CD4-positive, alpha-beta T cell treated with Interleukin-4 for 1 hour (primary cell): ENCODE results near the gene SPATS2.
"Not testable (repeated sequence)": the region's sequence is repeated elsewhere in the genome, so short reads cannot be mapped to it uniquely, and the experiment has no call there.

Source experiments
- DNase-seq, 2 donors: peaks; one replicate each; pipeline ENCODE4 v3.0.0-alpha.2; 2020 to 2022

Gene SPATS2

GRCh38 chr12:49478949-49479664 is 111.8 kb downstream of the SPATS2 start:
- DNase-seq = no peak

DNA sequence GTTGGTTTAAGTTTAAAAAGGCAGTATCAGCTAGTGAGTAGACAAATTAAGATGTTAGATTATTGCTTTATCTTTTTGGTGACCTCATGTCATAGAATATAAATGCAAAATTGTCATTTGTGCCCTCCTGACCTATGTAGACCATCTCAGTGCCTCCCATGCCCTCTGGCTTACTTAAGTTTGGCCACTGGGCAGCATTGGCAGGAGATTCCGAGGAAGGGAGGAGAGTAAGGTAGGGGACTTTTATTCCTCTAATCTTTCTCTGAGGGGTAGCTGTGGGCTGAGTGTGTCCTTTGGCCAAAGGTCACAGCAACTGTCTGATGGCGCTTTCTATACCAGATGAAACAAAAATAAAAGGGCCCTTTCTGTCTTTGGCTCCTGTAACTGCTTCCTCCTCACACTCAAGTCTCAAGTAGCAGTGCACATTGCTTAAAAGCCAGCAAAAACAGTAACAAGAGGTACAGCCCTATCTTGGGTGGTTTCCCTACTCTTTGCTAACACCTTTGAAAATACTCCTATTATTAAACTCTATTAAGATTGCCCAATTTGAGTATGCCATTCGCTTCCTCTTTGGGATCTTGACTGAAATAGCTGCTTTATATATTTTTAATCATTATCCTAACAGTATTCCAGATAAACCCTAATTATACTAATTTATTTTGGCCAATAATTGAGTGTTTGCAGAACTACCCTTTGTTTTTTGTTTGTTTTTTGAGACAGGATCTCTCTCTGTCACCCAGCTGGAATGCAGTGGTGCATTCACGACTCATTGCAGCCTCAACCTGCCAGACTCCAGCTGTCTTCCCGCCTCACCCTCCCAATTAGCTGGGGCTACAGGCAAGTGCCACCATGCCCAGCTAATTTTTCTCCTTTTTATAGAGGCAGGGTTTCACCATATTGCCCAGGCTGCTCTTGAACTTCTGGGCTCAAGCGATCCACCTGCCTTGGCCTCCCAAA is 115.1 kb downstream of the SPATS2 start:
- DNase-seq = no peak

- DNase-seq = no peak
Observed at GRCh38 chr12:49483619-49484018, 116.4 kb downstream of the SPATS2 start.

- no peak for DNase-seq
Observed at GRCh38 chr12:49487605-49488004, 120.3 kb downstream of the SPATS2 start.

- DNase-seq = no peak
Observed at GRCh38 chr12:49489154-49489553, 121.9 kb downstream of the SPATS2 start.

- DNase-seq = no peak
Observed at GRCh38 chr12:49489720-49490119, 122.5 kb downstream of the SPATS2 start.

- no peak for DNase-seq
Observed at GRCh38 chr12:49491823-49492222, 124.6 kb downstream of the SPATS2 start.

DNA sequence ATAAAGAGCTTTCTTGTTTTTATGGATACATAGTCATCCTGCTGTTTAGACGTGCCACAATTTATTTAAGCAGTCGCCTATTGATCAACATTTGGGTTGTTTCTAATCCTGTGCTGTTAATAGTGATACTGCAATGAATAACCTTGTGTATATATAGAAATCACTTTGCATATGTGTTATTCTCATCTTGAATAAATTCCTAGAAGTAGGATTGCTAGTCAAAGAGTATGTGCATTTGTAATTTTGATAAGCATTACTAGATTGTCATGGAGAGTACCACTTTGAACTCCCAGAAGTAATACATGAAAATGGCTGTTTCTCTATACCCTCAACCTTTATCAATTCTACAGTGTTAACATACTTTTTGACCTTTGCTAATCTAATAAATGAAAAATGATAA is 126.6 kb downstream of the SPATS2 start:
- no peak for DNase-seq

DNA sequence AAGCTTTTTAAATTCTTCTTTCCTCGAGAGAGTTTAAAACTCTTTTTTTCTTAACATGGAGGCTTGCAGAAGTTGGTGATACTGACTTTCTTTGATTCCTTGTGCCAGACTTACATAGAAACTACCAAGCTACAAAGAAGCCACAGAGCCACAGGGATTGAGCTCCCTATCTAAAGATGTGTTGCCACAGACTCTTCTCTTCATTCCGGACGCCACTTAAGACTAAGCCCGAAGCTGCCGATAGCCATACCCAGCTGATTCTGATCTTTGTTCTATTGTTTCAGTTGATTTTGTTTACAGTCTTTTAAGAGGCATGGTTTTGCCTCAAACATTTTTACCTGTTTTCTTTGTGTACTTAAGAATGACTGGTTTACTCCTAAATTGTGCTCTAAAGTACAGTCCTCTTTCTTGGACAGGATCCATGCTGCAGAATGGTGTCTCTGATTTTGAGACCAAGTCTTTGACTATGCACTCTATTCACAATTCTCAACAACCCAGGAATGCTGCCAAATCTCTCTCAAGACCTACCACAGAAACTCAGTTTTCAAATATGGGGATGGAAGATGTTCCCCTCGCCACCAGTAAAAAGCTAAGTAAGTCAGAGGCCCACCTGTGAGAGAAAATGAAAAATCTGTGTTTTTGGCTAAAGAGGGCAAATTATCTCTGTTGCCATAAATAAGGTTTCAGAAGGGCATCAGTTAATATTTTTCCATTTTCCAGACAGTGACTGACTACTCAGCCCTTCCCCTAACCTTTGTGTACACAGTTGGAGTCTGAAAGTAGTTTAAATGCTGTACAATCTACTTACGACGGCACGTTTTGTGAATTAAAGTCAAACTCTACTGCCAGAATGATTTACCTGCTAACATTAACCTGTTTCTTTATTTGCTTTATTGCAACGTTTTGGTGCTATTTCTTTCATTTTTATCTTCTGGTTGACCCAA is 129.4 kb downstream of the SPATS2 start:
- DNase-seq = no peak

DNA sequence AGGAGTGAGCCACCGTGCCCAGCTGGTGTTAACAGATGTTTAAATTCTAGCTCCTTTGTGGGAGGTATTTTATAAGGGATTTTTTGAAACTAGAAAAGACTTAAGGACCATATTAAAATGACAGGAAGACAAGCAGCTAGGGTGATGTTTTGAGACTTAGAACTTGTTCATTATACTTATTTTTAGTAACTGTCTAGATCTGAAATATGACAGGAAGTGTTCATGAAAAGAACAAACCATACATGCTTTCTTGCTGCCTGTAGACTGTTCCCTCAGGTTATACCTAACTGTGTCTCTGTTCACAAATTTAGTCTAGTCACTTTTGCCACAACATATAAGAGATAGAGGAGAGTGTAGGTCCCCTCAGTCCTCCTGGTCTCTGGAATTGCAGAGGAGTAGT is 134.6 kb downstream of the SPATS2 start:
- no peak for DNase-seq

DNA sequence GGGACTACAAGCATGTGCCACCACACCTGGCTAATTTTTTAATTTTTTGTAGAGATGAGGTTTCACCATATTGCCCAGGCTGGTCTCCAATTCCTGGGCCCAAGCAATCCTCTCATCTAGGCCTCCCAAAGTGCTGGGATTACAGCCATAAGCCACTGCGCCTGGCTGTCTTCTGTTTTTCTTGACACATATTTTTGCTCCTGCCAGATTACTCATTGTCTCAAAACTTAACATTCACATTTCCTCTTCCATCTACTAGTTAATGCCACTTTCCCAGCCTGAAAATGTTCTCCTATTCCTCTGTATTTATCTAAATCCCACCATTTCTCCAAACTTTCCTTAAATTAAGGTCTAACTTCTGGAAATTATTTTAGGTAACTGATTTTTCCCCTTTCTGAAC is 135.3 kb downstream of the SPATS2 start:
- DNase-seq = no peak

- DNase-seq = no peak
Observed at GRCh38 chr12:49503674-49504180, 136.5 kb downstream of the SPATS2 start.

- no peak for DNase-seq
Observed at GRCh38 chr12:49505672-49506071, 138.4 kb downstream of the SPATS2 start.

DNA sequence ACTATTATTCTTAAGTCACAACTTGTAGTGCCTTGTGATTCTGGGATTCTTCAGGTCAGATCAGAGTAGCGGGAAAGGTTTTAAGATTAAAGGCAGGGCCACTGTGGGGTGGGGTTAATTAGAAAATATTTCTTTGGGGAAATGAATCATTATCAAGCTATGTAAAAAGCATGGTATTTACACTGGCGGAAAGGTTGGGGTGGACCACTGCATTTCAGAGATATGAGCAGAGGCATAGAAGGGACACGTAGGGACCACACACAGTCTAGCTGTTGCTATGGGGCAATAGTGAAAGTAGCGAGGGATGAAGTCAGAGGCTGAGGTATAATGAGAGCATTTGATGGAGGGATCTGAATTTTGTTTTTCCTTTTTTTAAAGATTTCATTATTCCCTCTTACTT is 139.9 kb downstream of the SPATS2 start:
- no peak for DNase-seq

DNA sequence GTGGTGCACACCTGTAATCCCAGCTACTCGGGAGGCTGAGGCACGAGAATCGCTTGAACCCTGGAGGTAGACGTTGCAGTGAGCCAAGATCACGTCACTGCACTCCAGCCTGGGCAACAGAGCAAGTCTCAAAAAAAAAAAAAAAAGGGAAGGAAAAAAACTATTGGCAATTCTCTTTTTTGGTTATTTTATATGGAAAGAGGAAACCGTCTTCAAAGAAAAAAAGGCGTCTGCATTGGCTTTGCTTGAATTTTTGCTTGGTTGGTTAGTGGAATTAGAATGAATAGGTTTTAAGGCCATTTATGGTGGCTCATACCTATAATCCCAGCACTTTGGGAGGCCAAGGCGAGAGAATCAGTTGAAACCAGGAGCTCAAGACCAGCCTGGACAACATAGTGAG is 142.4 kb downstream of the SPATS2 start:
- not testable (repeated sequence) for DNase-seq

DNA sequence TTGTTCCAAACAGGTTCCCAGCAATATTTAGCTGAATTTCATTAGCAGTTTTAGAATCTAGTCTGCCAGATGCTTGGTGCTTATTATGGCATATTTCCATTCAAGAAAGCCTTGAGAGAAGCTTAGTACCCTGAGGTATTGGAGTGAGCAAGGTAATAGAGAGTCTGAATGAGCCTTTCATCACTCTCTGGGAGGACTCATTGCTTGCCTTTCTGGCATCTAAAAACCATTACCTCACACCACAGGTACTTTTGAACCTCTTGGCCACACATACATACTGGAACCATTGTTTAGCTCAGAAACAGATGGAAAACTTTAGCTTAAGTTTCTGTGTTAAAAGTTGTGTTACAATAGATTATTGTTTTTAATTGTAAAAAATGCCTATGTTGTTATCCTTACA is 144.1 kb downstream of the SPATS2 start:
- DNase-seq = no peak

DNA sequence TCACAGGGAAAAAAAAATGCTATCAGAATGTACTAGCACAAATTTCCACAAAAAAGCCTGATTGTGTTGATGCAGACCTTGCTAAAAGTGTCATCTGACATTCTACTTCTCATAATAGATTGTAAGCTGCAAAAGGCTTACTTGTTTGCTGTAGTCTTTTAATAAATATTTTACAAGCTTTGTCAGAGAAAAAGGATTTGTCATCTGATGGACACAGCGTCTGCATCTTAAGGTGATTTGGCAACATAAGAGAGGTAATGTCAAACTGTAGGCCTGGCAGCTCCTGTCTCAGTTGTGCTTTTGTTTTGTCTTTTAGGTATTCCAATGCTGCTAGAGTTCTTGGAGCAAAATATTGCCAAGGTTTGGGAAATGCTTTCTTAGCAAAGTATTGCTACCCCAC is 145.3 kb downstream of the SPATS2 start:
- no peak for DNase-seq

DNA sequence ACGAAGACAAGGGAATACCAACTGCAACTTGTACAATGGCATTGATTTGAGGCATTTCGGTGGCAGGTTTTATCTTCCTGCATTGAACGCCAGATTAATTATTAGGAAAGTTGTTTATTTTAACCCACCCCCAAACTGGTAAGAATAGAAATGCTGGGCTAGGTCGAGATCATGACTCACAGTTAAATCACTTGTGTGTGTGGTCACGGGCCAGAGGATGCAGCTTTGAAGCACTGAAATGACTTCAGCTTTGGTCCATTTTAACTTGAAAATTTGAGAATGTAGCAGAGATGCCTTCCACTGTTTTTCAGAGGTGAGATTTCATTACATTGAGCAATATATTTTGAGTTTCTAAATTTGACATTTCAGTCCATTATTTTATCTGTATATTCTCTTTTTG is 148.0 kb downstream of the SPATS2 start:
- DNase-seq = no peak

DNA sequence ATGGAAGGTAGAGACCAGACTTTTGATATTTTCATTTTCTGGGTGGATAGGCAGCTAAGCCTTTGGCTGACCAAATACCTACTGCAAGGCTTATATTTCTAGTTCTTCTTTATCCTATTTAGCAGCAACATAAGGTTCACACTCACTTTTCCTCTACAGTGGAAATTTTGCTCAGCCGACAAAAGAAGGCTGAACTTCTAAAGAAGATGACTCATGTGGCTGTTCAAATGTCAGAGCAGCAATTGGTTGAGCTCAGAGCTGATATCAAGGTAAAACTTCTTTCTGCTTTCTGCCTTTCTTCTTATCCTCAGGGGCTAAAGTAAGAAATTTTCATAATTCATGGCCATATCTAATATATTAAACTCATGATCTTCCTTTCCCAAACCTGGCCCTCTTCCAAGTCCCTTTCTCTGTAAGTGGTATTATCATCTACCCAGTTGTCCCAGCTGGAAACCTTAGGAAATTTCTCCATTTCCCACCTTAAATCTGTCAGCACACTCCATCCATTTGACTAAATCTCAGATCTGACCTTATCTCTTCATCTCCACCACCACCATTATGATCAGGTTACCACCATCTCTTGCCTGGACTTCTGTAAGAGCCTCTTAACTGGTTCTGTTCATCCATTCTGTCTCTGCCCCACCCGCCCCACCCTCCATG is 151.8 kb downstream of the SPATS2 start:
- no peak for DNase-seq

- DNase-seq = no peak
Observed at GRCh38 chr12:49519574-49519936, 152.3 kb downstream of the SPATS2 start.

- no peak for DNase-seq
Observed at GRCh38 chr12:49521389-49521788, 154.1 kb downstream of the SPATS2 start.

- DNase-seq = no peak
Observed at GRCh38 chr12:49524660-49525324, 157.5 kb downstream of the SPATS2 start.
